AG08396 (cell line): ENCODE data around the gene DHDDS.

Experiments
- DNase-seq: peaks from one replicate; pipeline ENCODE4 v3.0.0; 2012; ENCODE audit warnings: low spot score, mixed read lengths

The DHDDS gene

GRCh38 chr1:26418865-26419349, 13.2 kb upstream of the DHDDS start:
- no peak for DNase-seq

DNA sequence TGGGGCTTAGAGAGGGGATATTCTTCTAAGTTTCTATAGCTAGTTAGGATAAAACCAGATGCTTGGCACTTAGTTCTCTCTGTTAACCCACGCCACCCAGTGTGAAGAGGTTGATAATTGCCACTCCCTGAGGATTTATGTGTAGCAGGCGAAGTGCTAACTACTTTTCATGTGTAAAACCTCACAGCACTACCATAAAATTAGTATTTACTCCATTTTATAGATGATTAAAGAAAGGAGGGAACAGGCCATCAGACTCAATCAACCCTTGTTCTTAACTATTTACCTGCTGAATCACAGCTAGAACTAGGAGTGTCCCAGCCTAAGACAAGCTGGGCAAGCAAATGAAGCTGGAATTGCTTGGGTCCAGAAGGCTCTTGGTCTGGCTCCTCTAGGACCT, 12.6 kb upstream of the DHDDS start:
- no peak for DNase-seq

- no peak for DNase-seq
Measured at GRCh38 chr1:26429721-26430120, 2.4 kb upstream of the DHDDS start.

GRCh38 chr1:26432793-26433192, 672 bp downstream of the DHDDS start:
- DNase-seq, result no peak

DNA sequence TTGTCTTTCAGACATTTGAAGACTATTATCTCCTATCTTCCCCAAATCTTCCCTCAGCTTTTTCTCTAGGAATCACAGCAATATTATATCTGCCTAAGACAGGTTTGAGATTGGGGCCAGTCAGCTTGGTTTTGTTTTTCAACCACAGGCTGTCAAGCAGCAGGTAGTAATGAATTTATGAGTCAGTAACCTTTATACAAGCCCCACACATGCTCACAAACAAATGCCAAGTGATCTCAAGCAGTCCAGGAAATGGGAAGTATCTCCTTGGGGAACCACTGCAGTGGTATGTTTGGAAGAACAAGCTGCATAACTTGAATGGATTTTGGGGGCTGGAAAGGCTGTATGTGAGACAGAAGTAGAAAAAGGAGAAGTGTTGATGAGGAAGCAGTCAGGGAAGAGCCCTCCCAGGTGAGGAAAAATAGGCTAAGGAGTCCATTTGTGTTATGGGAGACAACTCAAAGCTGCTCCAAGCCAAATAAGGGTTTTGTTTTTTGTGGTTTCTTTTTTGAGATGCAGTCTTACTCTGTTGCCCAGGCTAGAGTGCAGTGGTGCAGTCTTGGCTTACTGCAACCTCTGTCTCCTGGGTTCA, 2.1 kb downstream of the DHDDS start:
- DNase-seq, result no peak

DNA sequence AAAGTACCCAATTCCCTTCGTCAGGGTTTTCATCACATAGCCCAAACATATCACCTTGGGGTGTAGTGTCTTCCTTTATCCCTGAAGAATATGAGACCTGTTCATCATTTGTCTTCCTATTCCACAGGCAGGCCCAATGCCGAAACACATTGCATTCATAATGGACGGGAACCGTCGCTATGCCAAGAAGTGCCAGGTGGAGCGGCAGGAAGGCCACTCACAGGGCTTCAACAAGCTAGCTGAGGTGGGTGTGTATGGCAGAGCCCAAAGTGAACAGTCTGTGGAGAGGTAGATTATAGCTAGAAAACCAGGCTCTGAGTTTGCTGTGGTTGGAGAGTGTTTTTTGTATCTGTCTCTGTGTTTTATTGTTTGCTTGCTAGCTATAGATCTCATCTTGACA, 5.9 kb downstream of the DHDDS start:
- DNase-seq, result no peak

DNA sequence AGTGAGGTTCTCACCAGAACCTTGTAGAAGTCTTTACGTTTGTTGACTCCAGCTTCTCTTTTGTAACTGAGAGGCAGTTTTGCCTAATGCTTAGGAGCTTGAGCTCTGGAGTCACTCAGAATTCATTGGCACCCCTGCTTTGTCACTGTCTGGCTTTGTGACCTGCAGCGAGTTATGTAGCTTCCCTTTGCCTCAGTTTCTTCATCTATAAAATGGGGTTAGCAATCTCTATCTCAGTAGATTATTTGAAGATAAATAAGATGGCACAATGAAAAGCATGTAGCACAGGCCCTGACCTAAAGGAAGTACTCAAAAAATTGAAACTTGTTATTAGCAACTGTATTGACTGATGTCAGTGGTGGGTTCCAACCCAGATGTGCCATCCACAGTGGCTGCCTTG, 8.1 kb downstream of the DHDDS start:
- no peak for DNase-seq

GRCh38 chr1:26449868-26450267, 17.7 kb downstream of the DHDDS start:
- DNase-seq, result no peak

DNA sequence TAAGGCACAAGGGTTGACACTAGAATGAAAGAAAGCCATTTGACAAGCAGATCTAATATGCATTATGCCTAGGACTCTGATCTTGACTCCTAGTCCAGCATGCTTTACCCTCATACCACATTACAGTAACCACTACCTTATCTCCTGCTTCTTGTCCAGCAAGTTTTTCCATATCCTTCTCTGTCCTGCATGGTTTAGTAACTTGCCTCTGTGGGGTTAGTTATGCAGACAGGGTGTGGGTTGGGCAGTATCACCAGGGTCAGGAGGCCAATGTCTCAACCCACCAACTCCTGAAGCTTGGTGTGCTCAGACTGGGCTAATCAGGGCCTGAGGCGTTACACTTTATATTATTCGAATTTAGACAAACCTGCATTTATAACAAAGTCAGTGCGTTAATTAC, 18.8 kb downstream of the DHDDS start:
- DNase-seq, result no peak

DNA sequence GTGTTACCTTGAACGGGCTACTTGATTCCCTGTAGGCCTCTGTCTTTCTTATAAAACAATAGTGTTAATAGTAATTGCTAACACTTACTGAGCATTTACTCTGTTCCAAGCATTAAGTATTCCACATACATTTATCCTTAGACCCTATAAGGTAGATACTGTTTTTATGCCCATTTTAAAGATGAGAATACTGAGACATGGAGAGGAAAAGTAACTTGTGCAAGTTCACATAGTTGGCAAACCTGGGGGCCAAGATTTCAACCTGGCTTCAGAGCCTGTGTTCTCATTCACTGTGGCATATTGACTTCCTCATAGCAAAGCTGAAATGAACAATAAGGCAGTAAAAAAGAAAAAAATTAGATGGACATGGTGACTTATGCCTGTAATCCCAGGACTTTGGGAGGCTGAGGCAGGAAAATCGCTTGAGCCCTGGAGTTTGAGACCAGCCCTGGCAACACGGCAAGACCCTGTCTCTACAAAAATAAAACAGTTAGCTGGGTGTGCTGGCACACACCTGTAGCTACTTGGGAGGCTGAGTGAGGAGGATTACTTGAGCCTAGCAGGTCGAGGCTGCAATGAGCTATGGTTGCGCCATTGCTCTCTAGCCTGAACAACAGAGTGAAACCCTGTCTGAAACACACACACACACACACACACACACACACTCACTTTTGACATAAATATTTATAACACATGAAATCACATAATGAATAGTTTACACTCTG, 20.5 kb downstream of the DHDDS start:
- no peak for DNase-seq

GRCh38 chr1:26459148-26459547, 27.0 kb downstream of the DHDDS start:
- no peak for DNase-seq

DNA sequence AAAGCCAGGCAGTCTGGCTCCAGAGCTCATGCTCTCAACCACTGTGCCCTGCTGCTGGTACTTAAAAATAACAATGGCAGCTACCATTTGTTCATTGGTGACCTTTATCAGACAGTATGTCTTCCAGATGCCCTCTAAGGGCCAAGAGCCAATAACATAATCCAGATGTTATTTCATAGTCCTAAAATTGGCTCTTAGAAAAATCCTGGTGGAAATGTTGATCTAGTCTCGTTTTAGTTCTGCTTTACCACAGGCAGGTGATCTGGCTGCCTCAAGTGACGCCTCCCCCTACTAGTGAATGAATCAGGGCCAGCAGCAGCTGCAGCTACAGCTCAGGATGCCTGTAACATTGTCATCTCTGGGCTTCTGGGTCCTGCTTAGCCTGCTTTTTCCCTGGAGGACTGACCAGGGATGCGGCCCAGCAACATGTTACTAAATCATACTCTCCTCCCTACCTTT, 27.5 kb downstream of the DHDDS start:
- DNase-seq, result no peak

DNA sequence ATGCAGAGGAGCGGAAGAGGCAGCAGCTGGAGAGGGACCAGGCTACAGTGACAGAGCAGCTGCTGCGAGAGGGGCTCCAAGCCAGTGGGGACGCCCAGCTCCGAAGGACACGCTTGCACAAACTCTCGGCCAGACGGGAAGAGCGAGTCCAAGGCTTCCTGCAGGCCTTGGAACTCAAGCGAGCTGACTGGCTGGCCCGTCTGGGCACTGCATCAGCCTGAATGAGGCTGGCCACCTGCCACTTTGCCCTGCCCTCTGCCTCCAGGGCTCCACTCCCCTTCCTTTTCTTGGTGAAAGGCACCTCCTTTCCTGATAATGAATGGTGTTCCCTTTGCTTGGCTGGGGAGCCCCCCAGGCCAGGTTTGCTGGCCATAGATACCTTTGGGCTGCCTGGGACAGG, 36.8 kb downstream of the DHDDS start:
- no peak for DNase-seq

GRCh38 chr1:26469558-26469957, 37.4 kb downstream of the DHDDS start:
- DNase-seq, result no peak

DNA sequence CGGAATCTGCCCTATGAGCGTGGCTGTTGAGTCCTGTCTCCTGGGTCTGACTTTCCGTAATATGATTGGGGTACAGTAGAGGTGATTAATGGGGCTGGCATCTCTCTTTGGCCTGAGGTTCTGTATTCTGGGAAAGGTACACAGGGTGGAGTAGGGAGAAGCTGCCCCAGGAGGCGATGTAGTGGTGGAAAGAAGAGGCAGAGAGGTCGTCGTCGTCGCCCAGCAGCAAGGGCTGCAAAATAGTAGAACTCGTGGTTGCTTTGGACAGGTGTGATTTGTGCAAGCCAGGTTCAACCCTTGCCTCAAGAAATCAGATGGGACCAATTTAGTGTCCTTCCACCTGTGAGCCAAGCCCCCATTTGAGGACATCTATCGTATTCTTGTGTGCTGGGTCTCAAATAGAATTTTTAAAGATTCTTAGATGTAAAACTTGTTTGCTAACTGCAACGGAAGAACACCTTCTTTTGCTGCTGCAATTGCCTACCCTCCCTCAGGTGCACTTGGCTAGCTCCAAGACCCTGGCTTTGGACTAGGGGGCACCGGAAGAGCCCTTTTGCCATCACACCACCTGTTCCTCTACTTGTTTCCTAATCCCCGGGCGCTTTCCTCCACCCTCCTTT, 38.9 kb downstream of the DHDDS start:
- DNase-seq, result no peak

- peak; percentile 58 for DNase-seq
Measured at GRCh38 chr1:26471498-26472319, 39.6 kb downstream of the DHDDS start.

GRCh38 chr1:26472320-26472900, 40.3 kb downstream of the DHDDS start, which contains the start of gene HMGN2:
Gene HMGN2, plus strand, starts transcription at chr1:26472440. Its CDS starts 173 bp downstream, at chr1:26472613.
- peak; percentile 90 for DNase-seq

DNA sequence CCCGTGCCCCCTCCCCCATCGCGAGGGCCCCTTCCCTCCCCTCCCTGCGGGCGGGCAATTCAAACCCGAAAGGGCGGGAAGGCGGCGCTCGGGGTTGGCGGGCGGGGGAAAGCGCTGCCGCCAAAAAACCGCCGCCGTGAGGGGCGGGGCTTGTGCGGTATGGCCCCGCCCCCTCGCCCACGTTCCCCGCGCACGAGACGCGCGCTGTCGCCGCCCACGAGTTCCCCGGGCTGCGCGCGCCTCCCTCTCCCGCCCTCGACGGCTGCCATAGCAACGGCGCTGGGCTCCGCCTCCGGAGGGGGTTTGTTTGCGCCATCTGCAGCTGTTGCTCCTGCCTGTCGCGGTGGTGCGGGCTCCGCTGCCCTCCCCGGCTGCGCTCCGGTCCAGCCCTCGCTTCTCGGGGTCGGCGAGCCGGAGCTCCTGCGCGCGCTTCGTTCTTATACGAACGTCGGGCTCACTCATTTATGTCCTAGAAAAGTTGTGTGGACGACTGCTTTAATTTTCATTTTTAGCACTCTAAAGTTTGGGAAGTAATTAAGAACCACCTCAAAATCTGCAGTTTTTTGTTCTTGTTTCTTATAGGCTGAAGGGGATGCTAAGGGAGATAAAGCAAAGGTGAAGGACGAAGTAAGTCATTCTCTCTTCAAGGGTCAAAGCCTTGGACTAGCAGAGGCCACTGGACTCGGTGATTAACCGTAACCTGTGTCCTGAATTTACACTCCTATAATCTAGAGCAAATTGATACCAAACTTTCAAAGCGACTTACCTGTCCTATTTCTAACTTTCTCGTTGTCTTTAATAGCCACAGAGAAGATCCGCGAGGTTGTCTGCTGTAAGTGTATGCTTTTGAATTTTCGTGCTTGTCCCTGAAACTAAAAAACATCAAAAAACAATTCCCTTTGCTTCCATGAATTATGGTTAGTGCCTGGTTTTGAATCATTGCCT, 41.1 kb downstream of the DHDDS start:
- DNase-seq, result peak; percentile 99

DNA sequence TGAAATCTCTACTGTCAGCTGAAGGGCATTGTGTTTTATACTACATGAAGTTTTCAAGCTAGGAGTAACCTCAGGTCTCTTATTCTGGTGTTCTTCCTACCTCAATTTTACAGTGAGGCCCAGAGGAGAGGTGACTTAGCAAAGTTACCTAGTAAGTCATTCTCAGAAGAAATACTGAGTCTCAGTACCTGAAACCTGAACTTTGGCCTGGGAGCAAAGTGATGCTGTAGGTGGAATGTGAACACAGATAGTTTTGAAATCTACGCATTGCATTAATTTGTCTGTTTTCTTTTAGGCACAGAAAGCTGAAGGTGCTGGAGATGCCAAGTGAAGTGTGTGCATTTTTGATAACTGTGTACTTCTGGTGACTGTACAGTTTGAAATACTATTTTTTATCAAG, 42.7 kb downstream of the DHDDS start:
- DNase-seq, result no peak

- DNase-seq, result no peak
Measured at GRCh38 chr1:26475989-26476388, 43.9 kb downstream of the DHDDS start.

DNA sequence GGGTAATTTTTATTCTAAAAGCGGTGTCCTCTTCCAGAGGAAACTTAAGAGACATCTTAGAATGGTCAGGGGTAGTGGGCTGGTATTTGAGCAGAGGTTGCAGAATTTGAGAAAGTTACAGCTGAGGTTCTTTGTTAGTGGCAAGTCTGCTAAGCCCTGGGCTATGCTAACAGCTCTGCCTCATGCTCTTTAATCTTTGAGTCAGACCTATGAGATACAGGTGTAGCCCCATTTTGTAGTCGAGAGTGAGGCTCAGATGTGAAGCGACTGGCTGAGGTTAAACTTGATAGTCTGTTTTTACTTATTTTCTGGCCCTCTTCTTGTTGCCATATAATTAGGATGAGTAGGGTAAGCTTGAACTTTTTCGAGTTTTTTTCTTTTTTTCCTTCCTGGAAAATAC, 44.8 kb downstream of the DHDDS start:
- no peak for DNase-seq
